GM10248 (cell line): Measurements from ENCODE around the gene MAP3K5.

ENCODE experiments used
- CTCF ChIA-PET: fragments of 300-600 bp; sonication (Branson Sonifier 250); formaldehyde crosslinking; extraction: SDS; loops from one replicate; lab custom pipeline; 2021; ENCODE audit warnings: antibody characterized with exemption; lab: Yijun Ruan, JAX
- POLR2A ChIA-PET: fragments of 350-650 bp; sonication (Branson Sonifier 250); formaldehyde crosslinking; extraction: SDS; loops from one replicate; lab custom pipeline; 2020; ENCODE audit warnings: antibody characterized with exemption; lab: Yijun Ruan, JAX
- DNase-seq: peaks from one replicate; pipeline ENCODE4 v3.0.0; 2012; ENCODE audit errors: extremely low spot score
- CTCF ChIP-seq: IDR thresholded peaks from 2 replicates; pipeline ENCODE4 v1.5.1; 2012; ENCODE audit warnings: mild to moderate bottlenecking, low read depth; ENCODE audit errors: extremely low read depth, missing control alignments, control extremely low read depth

MAP3K5 gene

DNA sequence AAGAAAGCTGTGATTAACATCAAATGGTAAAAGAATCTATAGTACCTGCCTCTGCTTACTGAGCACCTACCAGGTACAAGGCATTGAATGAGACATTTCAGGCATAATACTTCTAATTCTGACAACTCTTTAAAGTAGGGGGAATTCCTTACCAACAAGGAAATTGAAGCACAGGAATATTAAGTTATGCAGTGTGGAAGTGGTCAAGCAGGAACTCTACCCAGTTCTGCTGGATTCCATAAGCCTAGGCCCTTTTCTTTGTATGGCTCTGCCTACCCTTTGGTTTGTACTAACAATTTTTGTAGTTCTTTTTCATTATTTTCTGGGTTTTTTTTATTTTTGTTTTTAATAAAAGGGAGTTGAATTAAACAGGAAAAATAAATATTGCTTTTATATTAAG is 114.5 kb downstream of the MAP3K5 start:
- no peak for DNase-seq
- CTCF ChIA-PET = interaction anchor here (1.1 to 1.4 kb wide), 2 partner anchors 19 to 33 kb away, joined by 4 read pairs; no protein-coding TSS in a partner anchor
- no peak for TF ChIP-seq CTCF
- POLR2A ChIA-PET = no interaction called here

- ChIA-PET POLR2A (interaction anchor here (0.7 kb wide), 1 partner anchor 21 kb away, joined by 9 read pairs; no protein-coding TSS in a partner anchor), CTCF (interaction anchor here (1.1 to 2.5 kb wide), 4 partner anchors 18 to 115 kb away, joined by 4 to 7 read pairs (median 4); partner anchors contain the start of gene MAP3K5)
- no peak for DNase-seq
- TF ChIP-seq CTCF = no peak
Measured at GRCh38 chr6:136677344-136677743, 114.9 kb downstream of the MAP3K5 start.

DNA sequence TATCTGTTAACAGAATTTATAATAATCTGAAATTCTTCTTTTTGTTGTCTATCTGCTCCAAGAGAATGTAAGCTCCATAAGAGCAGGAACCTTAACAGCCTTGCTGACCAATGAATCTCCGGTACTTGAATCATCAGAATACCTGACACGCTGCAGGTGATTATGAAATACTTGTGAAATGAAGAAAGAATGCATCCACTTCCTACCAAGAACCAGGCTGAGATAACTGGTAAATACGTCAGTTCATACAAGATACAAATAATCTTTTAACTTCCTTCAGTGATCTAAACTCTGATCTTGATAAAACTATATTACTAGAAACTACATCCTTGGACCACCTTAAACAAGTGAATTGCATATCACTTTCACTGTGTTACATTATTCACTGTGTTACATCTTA is 116.2 kb downstream of the MAP3K5 start:
- no peak for TF ChIP-seq CTCF
- ChIA-PET POLR2A (no interaction called here), CTCF (interaction anchor here (1.6 to 2.5 kb wide), 2 partner anchors 22 to 116 kb away, joined by 4 to 7 read pairs; partner anchors contain the start of gene MAP3K5)
- no peak for DNase-seq

GRCh38 chr6:136673571-136673970 is 118.7 kb downstream of the MAP3K5 start:
- ChIA-PET POLR2A (no interaction called here), CTCF (interaction anchor here (0.8 to 2.9 kb wide), 2 partner anchors 18 to 119 kb away, joined by 3 to 8 read pairs; partner anchors contain the start of gene MAP3K5)
- no peak for TF ChIP-seq CTCF
- no peak for DNase-seq

- POLR2A ChIA-PET = no interaction called here
- CTCF ChIA-PET = interaction anchor here (1.1 to 2.9 kb wide), 2 partner anchors 27 to 120 kb away, joined by 4 to 8 read pairs; partner anchors contain the start of gene MAP3K5
- TF ChIP-seq CTCF = no peak
- no peak for DNase-seq
Measured at GRCh38 chr6:136672144-136672543, 120.1 kb downstream of the MAP3K5 start.

- ChIA-PET CTCF (interaction anchor here (0.8 to 3.3 kb wide), 7 partner anchors 11 to 123 kb away, joined by 3 to 14 read pairs (median 3); partner anchors contain the start of gene MAP3K5), POLR2A (no interaction called here)
- no peak for DNase-seq
- no peak for TF ChIP-seq CTCF
Measured at GRCh38 chr6:136669299-136669699, 123.0 kb downstream of the MAP3K5 start.
